GM12872 (cell line): ENCODE data around the gene EXT2.

Experiments used
- TF ChIP-seq, protein P1 (sequence below): IDR thresholded peaks from 3 replicates; pipeline ENCODE4 v1.5.1; 2011; ENCODE audit warnings: low read depth, mild to moderate bottlenecking, low read length, moderate library complexity; ENCODE audit not compliant: insufficient read depth

EXT2 gene

DNA sequence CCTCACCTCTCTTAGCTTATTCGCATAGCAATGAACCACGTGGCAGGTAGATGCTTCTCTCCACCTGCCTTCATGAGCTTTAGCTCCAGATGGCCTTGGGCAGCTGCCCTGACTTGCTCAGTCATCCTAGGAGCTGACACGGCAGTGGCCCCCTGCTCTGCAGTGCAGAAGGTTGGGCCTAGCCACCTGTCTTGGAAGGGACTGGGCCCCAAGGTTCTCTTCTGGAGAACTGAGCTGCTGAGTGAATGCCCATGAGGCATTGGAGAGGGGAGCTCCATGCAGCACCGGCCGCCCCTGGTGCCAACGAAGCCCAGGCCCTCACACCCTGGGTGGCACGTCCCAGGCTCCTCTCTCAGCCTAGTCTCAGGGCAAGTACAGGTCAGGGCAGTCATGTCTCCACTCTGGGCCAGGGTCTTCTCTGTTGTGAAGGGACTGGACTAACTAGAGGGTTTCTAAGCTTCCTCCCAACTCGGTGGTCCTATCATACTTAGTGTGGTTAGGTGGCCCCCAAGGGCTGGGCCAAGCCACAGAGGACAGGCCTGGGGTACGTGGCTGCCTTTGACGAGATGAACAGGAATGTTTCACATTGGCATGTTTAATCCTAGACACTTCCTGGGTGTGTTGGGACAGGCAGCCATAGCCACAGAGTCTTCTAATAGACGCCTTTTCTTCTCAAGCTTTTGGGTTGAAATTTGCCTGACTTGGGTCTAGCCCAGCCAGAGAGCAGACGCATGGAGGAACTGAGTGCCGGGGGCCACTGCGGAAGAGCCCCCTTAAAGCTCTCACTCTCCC is 166.5 kb downstream of the EXT2 start:
- TF ChIP-seq, protein P1, sequence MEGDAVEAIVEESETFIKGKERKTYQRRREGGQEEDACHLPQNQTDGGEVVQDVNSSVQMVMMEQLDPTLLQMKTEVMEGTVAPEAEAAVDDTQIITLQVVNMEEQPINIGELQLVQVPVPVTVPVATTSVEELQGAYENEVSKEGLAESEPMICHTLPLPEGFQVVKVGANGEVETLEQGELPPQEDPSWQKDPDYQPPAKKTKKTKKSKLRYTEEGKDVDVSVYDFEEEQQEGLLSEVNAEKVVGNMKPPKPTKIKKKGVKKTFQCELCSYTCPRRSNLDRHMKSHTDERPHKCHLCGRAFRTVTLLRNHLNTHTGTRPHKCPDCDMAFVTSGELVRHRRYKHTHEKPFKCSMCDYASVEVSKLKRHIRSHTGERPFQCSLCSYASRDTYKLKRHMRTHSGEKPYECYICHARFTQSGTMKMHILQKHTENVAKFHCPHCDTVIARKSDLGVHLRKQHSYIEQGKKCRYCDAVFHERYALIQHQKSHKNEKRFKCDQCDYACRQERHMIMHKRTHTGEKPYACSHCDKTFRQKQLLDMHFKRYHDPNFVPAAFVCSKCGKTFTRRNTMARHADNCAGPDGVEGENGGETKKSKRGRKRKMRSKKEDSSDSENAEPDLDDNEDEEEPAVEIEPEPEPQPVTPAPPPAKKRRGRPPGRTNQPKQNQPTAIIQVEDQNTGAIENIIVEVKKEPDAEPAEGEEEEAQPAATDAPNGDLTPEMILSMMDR = no peak

DNA sequence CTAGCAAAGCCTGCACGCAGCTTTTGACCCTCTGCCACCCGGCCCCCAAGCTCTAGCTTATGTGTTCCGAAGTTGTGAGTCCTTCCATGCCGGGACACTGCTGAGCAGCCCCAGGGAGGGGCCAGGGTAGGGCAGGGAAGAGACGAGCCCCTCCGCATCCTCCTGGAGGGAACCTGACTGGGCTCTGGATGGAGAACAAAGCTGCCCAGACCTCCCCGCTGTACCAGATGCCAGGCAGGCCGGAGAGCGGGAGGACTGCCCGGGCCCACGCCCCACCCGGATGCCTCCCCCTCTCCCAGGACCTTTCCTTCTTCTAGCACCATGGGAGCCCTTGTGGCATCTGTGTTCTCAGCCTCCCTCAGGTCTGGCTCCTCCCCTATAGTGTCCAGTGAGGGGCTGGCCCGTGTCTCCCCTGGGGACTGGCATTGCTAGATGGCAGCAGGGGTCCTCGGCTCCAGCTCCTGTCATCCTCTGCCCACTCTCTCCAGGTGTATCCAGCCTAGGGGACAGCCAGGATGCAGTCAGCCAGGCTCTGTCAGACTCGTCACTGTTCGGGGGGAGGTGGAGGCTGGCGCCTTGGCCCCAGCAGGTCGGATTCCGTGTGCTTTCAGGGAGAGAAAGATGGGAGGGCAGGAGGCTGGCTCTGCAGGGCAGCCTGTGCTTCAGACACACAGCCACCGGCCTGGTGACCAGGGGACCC is 168.4 kb downstream of the EXT2 start:
- TF ChIP-seq, protein P1 = no peak

DNA sequence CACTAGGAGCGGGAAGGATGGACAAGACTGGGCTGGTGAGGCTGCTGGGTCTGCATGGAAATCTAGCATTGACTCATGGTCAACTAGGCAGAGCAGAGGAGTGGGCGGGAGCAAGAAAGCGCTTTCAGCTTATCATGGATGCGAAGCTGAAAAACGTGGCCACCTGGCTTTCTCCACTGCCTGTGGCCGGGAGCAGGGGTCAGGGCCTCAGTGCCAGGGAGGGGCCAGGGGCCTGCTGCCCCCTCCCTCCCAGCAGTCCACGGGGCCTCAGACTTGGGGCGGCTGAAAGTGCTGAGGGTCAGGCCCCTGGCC is 168.9 kb downstream of the EXT2 start:
- TF ChIP-seq, protein P1 = no peak

DNA sequence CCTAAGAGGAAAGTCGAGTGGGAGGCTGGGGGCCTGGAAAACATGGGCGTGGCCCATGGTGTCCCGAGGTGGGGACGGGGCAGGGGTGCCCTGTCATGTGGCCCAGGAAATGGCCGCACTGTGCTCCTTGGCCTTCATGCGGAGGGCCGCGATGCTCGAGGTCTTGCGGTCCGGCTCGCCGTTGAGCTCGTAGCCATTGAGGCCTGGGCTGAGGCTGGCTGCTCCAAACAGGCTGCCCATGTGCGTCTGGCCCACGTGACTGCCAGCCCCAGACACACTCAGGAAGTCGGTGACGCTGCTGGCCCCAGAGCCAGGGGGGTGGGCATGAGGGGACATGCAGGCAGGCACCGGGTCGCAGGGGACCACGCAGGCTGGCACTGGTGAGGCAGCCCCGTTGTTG is 169.3 kb downstream of the EXT2 start:
- TF ChIP-seq, protein P1 = no peak

DNA sequence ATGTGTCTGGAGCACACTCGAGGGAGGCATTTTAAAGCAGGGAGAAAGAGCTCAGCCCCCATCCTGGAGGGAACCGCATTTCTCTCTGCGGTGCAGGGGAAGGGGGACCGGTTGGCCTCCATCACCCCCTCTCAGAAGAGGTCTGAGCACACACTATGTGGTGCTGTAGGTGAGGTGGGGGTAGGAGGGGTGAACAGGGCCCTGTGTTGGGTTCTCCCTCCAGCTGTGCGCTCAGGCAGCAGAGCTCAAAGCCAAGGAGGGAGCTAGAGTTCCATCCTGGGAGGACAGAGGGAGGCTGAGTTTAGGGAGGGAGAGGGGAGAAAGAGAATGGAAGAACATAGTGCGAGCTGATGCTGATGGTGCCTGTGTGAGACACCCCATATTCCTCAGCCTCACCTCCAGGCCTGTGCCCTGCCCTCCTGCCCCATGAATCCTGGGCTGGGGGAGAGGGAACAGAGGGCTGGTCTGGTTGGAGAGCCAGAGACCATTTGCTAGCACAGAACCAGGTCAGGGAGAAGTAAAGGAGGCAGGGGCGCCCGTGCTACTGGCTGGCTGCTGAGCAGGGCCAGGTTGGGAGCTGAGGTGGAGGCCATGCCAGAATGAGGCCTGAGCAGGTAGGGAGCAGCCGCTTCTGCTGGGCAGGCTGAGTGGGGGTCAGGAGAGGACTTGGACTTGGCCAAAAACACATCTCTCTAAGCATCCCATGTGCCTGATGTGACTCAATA is 170.7 kb downstream of the EXT2 start:
- TF ChIP-seq, protein P1 = no peak

DNA sequence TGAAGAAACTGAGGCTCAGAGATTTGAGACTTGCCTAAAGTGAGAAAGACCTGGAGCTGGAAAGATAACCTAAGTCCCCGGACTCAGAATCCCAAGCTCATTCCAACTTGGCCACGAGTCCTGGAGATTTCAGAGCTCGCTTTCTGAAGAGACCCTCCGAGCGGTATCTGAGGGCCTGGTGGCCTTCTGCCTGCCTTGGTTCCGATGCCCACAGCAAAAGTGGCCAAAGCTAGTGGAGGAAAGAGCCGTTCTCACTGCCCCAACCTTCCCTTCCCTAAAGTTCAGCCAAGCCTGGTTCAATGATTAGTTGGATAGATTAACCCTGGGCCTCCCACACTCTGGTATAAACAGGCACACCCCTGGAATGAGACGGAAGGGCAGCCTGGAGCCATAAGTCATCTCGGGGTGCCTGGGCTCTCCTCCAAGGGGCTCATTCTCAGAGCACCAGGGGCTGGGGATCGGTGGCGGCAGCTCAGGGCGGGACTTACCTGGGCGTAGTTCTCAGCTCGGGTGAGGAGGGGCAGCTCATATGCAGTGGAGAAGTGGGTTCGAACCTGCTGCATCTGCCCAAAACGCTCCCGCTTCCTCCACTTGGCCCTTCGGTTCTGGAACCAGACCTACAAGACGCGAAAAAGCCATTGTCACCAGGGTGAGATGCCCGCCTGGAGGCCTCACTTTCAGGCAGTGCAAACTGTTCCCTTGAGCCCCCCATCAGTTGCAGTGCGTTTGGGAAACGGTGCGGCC is 171.7 kb downstream of the EXT2 start:
- TF ChIP-seq, protein P1 = no peak
